NCI-H1092 treated with DMSO at 0.1 percent for 48 hours (cell line): ENCODE measurements around the gene DHX30.
"Not testable (repeated sequence)": the region's sequence is repeated elsewhere in the genome, so short reads cannot be mapped to it uniquely, and the experiment has no call there.

Experiments used
- DNase-seq: peaks from one replicate; lab custom pipeline; 2025; lab: John Stamatoyannopoulos, UW

The DHX30 gene

DNA sequence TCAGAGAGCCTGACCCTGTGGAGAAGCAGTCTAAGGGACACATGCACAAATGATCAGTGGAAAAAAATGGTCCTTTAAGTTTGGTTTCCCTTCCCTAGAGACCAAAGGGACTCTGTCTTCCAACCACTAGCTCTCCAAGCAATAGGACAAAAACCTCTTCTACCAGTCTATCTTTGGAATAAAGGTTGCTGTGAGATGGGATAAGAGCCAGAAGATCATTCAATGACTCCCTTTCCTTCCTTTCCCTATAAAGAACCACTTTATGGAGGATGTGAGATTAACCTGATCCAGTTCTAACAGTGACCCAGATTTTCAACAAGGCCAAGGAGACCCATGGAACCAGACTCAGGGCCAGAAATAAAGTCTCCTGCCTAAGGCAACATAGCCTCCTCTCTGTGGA lies 74.8 kb downstream of the DHX30 start:
- DNase-seq = no peak

DNA sequence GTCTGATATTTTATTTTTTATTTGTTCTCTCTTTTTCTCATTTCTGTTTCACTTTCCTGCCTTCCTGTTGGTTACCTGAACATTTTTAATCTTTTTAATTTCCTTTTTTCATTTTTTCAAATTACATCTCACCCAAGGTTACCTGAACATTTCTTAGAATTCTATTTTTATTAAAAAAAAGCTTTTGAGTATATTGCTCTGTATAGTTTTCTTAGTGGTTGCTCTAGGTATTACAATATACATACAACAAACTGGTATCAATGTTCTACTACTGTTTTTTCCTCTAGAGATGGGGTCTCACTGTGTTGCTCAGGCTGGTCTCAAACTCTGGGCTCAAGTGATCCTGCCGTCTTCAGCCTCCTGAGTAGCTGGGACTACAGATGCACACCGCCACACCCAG lies 79.4 kb downstream of the DHX30 start:
- no peak for DNase-seq

DNA sequence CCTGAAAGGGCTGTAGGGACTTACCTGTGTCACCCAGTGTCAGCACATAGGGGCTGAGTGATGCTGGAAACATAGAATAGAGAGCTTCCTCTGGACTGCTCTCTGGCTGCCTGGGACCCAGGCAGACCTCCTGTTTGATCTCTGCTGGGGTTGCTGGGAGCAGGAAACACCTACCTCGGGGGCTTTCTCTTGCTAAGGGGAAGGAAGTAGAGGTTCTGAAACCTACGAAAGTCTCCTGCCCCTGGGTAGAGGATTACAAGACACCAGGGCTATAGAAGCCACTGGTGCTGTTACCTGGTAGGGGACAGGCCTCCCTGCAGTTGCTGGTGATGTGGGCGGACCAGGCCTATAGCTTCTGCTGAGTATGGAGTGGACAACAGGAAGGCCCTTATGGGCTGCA lies 81.7 kb downstream of the DHX30 start:
- no peak for DNase-seq

DNA sequence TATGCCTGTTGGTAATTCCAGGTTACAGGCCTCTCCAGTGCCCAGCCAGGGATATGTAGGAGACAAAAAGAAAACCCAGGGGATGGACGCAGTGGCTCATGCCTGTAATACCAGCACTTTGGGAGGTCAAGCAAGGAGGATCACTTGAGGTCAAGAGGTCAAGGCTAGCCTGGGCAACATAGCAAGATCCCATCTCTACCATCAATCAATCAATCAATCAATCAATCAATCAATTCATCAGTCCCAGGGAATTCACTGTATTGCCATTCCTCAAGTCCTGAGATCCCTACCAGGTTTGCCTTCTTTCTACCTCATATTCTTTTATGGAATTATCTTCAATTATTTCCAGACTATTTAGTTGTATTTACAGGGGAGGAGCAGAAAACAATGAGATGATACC lies 82.2 kb downstream of the DHX30 start:
- no peak for DNase-seq

DNA sequence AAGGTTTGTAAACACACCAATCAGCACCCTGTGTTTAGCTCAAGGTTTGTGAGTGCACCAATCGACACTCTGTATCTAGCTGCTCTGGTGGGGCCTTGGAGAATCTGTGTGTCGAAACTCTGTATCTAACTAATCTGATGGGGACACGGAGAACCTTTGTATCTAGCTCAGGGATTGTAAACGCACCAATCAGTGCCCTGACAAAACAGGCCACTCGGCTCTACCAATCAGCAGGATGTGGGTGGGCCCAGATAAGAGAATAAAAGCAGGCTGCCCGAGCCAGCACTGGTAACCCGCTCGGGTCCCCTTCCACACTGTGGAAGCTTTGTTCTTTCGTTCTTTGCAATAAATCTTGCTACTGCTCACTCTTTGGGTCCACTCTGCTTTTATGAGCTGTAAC lies 85.1 kb downstream of the DHX30 start:
- not testable (repeated sequence) for DNase-seq

DNA sequence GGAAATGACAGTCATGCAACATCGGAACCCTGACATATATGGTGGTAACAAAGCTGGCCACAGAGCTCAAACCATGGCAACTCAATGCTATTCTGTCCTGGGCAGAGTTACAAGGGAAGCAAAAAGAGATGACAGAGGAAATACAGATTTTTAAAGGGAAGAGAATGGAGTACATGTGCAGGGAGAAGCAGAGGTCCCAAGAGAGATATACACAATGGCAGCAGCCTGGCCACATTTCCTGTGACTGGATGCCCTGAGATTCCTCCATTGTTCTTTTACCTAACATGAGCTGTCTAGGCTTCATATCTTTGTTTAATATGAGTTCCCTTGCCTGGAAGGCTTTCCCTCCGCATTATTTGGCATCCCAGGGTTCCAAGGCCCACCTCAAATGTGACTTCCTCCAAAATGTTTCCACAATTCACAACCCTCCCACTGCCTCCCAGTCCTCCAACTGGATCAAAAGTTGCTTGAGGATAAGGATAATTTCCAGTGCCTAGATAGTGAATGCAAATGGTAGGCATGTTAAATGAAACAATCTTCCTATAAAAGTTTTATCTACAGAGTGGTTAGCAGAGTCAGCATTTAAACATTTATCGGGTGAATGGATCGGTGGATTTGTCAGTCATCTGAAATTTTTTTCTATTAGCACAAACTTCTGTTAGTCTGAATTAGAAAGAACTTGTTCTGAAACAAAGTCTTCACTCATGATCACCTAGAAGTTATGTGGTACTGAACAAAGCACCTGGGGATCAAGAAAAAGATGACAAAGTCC lies 86.2 kb downstream of the DHX30 start:
- DNase-seq = no peak

DNA sequence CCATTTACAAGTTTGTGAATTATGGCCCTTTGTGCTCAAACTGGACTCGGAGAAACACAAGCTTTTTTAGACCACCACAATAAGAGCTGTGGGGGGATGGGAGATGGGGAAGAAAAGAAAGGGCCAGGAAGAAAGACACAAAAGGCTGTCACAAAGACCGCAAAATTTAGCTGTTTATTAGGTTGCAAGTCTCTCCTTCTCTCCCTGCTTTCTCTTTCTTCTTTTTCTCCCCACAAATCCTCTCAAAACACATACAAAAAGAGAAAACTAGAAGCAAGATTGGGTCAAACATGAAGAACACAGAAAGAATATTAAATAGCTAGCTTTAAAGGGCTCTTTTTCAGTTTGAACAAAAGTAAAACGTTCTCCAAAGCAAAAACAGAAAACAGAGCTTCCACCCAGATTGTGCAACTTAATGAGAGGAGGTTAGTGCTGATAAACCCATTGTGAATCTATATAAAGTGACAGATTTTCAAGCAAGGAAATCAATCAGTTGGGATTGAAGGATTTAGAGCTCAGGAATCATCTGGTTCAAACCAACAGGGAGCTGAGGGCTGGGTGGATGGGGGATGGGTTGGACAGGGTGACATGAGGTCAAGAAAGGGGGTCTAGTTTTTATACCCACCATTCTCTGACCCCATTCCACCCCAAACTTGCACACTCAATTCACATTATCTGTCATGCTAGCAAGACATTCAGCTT lies 87.3 kb downstream of the DHX30 start:
- DNase-seq = no peak

DNA sequence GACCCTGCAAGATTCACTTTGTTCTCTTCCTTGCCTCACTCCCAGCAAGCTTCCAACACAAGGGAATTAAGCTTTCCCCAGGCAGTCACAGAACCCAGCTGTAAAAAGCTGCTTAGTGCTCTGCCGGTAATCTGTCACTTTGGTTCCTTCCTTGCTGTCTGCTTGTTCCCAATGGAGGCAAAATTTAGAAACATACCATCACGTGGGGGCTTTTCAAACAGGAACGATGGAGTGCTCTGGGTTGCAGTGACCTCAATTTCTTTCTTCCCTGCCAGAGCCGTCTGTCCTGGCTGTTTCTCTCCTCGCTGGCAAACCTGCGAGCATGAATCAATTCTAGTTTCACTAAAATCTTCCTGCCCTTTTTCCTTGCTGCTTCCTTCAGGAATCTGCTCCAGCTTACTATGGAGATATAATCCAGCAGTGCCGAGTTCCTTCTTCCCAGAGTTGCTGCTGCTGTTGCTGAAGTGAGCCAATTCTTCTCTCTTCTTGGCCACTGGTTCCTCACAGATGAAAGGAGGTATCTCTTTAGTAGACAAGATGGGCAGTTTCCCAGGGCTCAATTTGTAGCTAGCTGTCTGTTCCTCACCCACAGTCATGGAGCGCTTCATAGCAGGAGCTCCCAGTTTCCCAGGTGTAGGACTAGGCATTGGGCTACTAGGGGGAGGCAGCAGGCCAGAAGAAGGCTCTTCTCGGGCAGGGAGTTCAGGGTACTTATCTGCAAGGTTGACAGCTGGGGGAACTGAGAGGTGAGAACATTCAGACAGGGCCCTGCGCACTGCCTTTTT lies 88.1 kb downstream of the DHX30 start:
- no peak for DNase-seq

DNA sequence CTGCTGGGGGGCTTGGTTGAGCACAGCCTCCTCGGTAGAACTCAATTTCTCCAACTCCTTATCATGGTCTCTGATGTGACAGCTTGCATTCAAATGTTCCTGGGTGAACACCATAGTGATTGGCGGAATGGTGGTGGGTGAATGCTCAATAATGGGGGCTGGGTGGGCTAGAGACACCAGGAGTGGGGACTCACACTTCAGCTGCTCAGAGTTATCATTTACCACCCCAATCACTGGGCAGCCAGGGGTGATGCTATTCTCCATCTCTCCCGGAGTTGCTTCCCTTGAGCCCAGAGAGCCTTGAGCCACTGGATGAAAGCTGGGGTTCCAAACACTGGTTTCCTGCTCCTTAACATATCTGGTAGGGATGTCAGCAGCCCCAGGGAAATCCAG lies 88.7 kb downstream of the DHX30 start:
- no peak for DNase-seq

DNA sequence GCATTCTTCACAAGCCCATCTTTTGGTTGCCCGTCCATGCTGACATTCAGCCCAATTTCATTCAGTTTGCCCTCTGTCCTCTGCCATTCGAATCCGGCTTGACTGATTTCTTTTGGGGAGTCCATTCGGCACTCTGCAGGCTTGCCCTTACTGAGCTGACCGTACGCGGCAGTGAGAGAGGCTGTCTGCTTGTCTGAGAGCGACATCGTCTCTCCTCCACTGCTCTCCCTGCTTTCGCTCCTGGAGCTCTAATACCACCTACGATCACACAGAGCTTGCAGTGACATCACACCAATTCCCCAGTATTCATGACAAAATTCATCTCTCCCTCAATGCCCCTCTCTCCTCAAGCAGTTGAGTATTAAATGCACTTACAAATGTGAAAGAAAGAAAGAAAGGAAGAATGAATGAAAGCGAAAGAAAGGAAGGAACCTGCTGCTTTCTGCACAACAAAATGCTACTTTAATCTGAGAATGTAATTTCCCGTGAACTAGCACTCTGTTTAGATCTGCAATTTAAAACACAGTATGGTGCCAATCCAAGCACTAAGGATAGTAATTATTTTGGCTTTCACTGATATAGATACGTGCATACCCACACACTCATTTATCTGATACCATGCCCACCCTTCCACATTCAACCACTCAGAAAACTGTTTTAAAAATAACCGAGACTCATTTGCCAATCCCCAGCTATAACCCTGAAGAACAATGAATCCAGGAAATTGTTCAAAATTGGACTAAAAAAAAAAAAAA lies 89.5 kb downstream of the DHX30 start:
- DNase-seq = no peak

DNA sequence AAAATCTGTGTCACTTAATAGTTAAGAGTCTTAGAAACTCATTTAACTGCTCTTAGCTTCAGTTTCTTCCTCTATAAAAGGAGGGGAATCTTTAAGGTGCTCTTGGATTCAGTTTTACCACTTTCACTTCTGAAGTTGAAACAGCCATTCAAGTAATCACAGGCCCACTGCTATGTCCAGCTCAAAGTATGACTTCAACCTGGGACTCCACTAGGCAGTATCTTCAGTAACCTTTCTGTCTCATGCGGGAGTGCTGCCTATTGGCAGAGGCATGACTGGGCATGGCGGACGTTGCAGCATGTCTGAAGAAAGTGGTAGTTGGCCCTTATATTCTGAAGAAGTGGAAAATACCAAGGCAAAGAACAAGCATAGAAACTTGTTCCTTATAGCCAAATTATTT lies 92.3 kb downstream of the DHX30 start:
- DNase-seq = no peak

DNA sequence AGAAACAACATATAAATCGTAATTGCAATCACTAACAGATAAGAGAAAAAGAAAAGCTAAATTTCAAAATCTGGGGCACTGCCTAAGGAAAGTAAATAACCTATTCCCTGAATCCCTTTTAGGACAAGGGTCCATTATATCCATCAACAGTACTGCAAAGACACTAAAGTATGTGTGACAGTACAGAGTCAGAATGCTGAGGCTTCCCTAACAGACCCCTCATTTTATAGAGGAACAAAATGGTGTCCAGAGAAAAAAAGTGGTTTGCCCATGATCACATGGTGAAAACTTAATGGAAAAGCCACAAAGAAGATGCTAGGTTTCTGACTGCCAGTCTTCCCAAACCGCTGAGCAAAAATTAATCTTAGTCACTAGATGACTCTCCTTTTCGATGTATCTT lies 93.8 kb downstream of the DHX30 start:
- no peak for DNase-seq

DNA sequence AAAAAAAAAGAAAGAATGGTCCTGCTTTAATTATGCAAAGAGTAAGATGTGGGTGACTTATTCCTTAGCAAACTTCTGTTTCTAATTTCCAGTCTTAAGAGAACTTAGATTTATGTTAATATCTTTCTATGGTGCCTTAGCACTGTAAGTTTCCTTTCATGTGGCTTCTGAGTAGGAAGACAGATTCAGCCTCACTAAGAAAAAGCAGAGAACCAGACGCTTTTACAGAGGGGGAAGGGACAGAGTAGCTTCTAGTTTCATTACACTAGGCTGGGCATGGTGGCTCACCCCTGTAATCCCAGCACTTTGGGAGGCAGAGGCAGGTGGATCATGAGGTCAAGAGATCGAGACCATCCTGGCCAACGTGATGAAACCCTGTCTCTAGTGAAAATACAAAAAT lies 95.0 kb downstream of the DHX30 start:
- DNase-seq = no peak

DNA sequence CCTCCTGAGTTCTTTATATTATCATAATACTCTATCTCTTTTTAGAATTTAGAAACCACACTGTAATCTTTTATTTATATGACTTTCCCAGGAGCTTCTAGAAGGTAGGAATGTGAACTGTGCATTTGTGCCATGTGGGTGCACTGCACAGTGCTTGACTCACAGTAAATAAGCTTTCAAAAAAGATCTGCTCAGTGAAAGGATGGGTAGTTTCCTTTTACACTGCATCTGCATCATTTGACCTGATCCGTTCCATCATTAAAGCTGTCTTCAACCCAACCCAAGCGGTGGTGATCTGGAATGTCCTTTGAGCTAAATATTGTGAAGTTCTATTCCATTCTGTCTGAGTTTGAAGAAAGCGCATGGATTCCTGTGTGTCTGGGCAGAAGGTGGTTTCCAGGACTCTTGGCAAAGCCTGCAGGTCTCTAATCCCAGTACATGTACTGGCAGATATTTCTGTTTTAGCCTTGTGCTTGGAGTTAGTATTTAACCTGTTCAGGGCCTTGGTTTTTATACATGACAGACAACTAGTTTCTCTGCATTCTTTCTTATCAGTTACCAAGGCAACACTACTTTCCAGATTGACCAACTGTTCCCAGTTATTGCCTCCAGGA lies 96.7 kb downstream of the DHX30 start:
- no peak for DNase-seq
